Measurements from ENCODE around the gene PKDREJ. TPM values are rescaled to one million over a fixed set of nuclear protein-coding genes. Genes with fewer than 3 reads are reported as not detected.
"Not testable (repeated sequence)": the region's sequence is repeated elsewhere in the genome, so short reads cannot be mapped to it uniquely, and the experiment has no call there.

PKDREJ gene
- total RNA-seq, 1 donor from 2014 or later: not detected

GRCh38 chr22:46272196-46272595, 9.1 kb upstream of the PKDREJ start:
- DNase-seq (ENCODE audit: extremely low spot score in 2 of 2): no peak
- Histone ChIP-seq H3K4me3 (no peak overlapping the region), H3K9me3 (no peaks in the 10 kb centered on the region), H3K4me1 (peaks cover 29% of the 10 kb centered on the region), H3K27me3 (no peaks in the 10 kb centered on the region), H3K27ac (no peak overlapping the region), H3K36me3 (peaks cover 0 to 47% of the 10 kb centered on the region in 2 donors)
- TF ChIP-seq POLR2AphosphoS5 (IDR thresholded peaks at IDR 0.05; ENCODE audit: insufficient read depth in 1 of 2, low read depth in 1 of 2) (no peak), POLR2A (IDR thresholded peaks at IDR 0.05) (no peak), CTCF (IDR thresholded peaks at IDR 0.05) (no peak)
- intact Hi-C loops (cut with DNase I): no loop called here

DNA sequence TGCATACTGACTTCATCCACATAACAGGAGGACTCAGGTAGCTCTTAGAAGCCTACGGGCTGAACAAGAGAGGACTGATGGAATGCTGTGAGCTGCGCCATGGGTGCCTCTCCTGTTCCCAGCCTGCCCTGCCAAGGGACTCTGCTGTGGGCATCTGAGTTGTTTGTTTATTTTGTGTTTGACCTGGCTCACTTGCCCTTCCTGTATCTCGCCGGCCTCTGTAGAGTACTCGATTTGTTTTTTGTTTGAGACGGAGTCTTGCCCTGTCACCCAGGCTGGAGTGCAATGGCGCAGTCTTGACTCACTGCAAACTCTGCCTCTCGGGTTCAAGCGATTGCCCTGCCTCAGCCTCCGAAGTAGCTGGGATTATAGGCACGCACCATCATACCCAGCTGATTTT, 6.4 kb upstream of the PKDREJ start:
- Histone ChIP-seq H3K9me3 (no peaks in the 10 kb centered on the region), H3K36me3 (peaks cover 0 to 28% of the 10 kb centered on the region in 2 donors), H3K4me3 (peak overlapping the region in 1 of 2 donors; percentile 61), H3K27ac (no peak overlapping the region), H3K27me3 (no peaks in the 10 kb centered on the region), H3K4me1 (peaks cover 36% of the 10 kb centered on the region)
- no peak for DNase-seq (ENCODE audit: extremely low spot score in 2 of 2)
- intact Hi-C loops (cut with DNase I): loop anchor here (10.0 kb wide), 2 partner anchors 115 to 145 kb away; partner anchors contain the start of gene PPARA
- TF ChIP-seq POLR2A (IDR thresholded peaks at IDR 0.05) (no peak), POLR2AphosphoS5 (IDR thresholded peaks at IDR 0.05; ENCODE audit: insufficient read depth in 1 of 2, low read depth in 1 of 2) (no peak), CTCF (IDR thresholded peaks at IDR 0.05) (no peak)

DNA sequence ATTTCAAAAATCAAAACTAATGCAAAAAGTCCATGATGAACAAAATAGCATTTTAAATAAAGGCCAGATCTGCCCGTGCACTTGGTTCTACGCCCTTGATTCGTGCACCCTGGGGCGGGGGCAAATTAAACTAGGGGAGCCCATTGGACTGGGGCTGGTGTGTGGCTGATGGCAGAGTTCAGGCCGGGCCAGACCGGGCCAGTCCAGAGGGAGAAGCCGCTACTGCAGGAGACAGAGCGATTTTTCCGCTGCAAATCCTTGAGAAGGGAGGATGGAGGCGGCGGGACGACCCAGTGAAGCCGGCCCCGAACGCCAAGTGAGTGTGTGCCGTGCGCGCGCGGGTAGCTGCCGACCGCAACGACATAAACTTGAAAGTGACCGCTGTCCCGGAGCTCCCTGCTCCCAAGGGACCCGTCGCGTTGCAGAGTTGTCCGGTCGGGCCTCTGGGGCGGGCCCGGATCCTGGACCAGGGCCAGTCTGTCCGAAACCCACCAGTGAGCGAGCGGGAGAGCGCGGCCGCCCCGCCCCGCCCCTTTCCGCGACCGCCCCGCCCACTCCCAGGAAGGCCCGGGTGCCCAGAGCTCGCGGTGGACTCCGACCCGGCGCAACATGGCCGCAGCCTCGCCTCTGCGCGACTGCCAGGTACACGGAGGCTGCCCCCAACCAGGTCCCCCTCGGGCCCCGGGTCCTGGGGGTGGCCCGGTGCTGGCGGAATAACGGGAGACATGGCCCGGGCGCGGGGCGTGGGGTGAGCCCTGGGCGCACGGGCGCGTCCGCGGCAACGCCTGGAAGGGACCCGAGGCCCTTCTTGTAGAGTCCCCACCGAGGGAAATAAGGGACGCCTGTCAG, 4.5 kb upstream of the PKDREJ start, which contains the start of gene TTC38:
Gene TTC38, plus strand, starts transcription at position 578 of the 849 bp plus-strand sequence. Its CDS starts 32 bp downstream, at position 610.
- H3K27me3 ChIP-seq: no peaks in the 10 kb centered on the region
- H3K27ac ChIP-seq: peak within 1 kb of the TSS; percentile 75
- TF ChIP-seq CTCF (IDR thresholded peaks at IDR 0.05) (no peak), POLR2AphosphoS5 (IDR thresholded peaks at IDR 0.05; ENCODE audit: insufficient read depth in 1 of 2, low read depth in 1 of 2) (peak; percentile 34 to 73)
- intact Hi-C loops (cut with DNase I): loop anchor here (10.0 kb wide), 2 partner anchors 113 to 143 kb away; partner anchors contain the start of gene PPARA
- H3K36me3 ChIP-seq: peaks cover 0 to 9% of the 10 kb centered on the region in 2 donors
- H3K9me3 ChIP-seq: no peaks in the 10 kb centered on the region
- peak within 1 kb of the TSS; percentile 61 to 94 for H3K4me3 ChIP-seq
- H3K4me1 ChIP-seq: peaks cover 36% of the 10 kb centered on the region
- no peak for DNase-seq (ENCODE audit: extremely low spot score in 2 of 2)

GRCh38 chr22:46265627-46266026, 2.5 kb upstream of the PKDREJ start:
- H3K36me3 ChIP-seq; H3K9me3 ChIP-seq; H3K27me3 ChIP-seq; H3K4me3 ChIP-seq; DNase-seq (ENCODE audit: extremely low spot score in 2 of 2); H3K27ac ChIP-seq: not testable (repeated sequence)
- intact Hi-C loops (cut with DNase I): loop anchor here (10.0 kb wide), 2 partner anchors 111 to 141 kb away; partner anchors contain the start of gene PPARA
- peaks cover 36% of the 10 kb centered on the region for H3K4me1 ChIP-seq

GRCh38 chr22:46264520-46264919, 1.4 kb upstream of the PKDREJ start:
- H3K27ac ChIP-seq; H3K4me3 ChIP-seq; DNase-seq (ENCODE audit: extremely low spot score in 2 of 2); H3K27me3 ChIP-seq; H3K9me3 ChIP-seq; H3K36me3 ChIP-seq: not testable (repeated sequence)
- peaks cover 25% of the 10 kb centered on the region for H3K4me1 ChIP-seq
- intact Hi-C loops (cut with DNase I): loop anchor here (10.0 kb wide), 2 partner anchors 110 to 140 kb away; partner anchors contain the start of gene PPARA

All from vagina (tissue), 2 donors.